H9 (cell line): ENCODE results near the gene CD8A. TPM values are rescaled to one million over a fixed set of nuclear protein-coding genes. Genes with fewer than 3 reads are reported as not detected.

Source experiments
- DNase-seq: peaks from one replicate; pipeline ENCODE4 v3.0.0-alpha.2; 2017
- H2AFZ ChIP-seq: one replicate; pipeline ENCODE4 v1.6.1; 2013; ENCODE audit warnings: mild to moderate bottlenecking, low read length, control low read depth, moderate library complexity
- H2AK5ac ChIP-seq: 2 replicates; pipeline ENCODE4 v1.6.1; 2013; ENCODE audit warnings: low read length, control low read depth, mixed read lengths; ENCODE audit not compliant: insufficient read length
- H2BK120ac ChIP-seq: one replicate; pipeline ENCODE4 v1.6.1; 2013; ENCODE audit warnings: low read depth, mild to moderate bottlenecking, low read length, control low read depth, inconsistent platforms; ENCODE audit not compliant: poor library complexity, severe bottlenecking
- H2BK12ac ChIP-seq: 2 replicates; pipeline ENCODE4 v1.6.1; 2013; ENCODE audit warnings: low read length, control low read depth, mixed read lengths, low read depth; ENCODE audit not compliant: insufficient read length
- H2BK15ac ChIP-seq: 2 replicates; pipeline ENCODE4 v1.6.1; 2013; ENCODE audit warnings: low read depth, low read length, control low read depth
- H2BK20ac ChIP-seq: one replicate; pipeline ENCODE4 v1.6.1; 2013; ENCODE audit warnings: low read depth, mild to moderate bottlenecking, low read length, control low read depth, inconsistent platforms; ENCODE audit not compliant: poor library complexity, severe bottlenecking
- H2BK5ac ChIP-seq: 2 replicates; pipeline ENCODE4 v1.6.1; 2013; ENCODE audit warnings: low read length, control low read depth, mixed read lengths; ENCODE audit not compliant: insufficient read length
- H3K14ac ChIP-seq: 2 replicates; pipeline ENCODE4 v1.6.1; 2013; ENCODE audit warnings: low read length, control low read depth; ENCODE audit not compliant: insufficient read depth
- H3K18ac ChIP-seq: 2 replicates; pipeline ENCODE4 v1.6.1; 2013; ENCODE audit warnings: low read depth, mild to moderate bottlenecking, mixed read lengths, low read length, control low read depth; ENCODE audit not compliant: insufficient read length
- H3K23ac ChIP-seq: 2 replicates; pipeline ENCODE4 v1.6.1; 2013; ENCODE audit warnings: low read length, control low read depth, mixed read lengths, low read depth; ENCODE audit not compliant: insufficient read length
- H3K23me2 ChIP-seq: 2 replicates; pipeline ENCODE4 v1.6.1; 2013; ENCODE audit warnings: low read depth, mild to moderate bottlenecking, mixed read lengths, low read length, control low read depth; ENCODE audit not compliant: insufficient read length, poor library complexity, severe bottlenecking
- H3K27ac ChIP-seq: 2 replicates; pipeline ENCODE4 v1.5.1; 2013; ENCODE audit warnings: low read length, control low read depth, mixed read lengths, low read depth; ENCODE audit not compliant: insufficient read length
- H3K27me3 ChIP-seq: 2 replicates; pipeline ENCODE4 v1.6.1; 2013; ENCODE audit warnings: low read length, control low read depth, inconsistent platforms; ENCODE audit not compliant: insufficient read depth
- H3K4ac ChIP-seq: 2 replicates; pipeline ENCODE4 v1.6.1; 2013; ENCODE audit warnings: low read depth, mild to moderate bottlenecking, control low read depth, inconsistent platforms, low read length, moderate library complexity
- H3K4me1 ChIP-seq: 2 replicates; pipeline ENCODE4 v1.6.1; 2013; ENCODE audit warnings: low read length, control low read depth, inconsistent platforms; ENCODE audit not compliant: insufficient read depth
- H3K4me2 ChIP-seq: 2 replicates; pipeline ENCODE4 v1.6.1; 2013; ENCODE audit warnings: low read length, control low read depth, mixed read lengths; ENCODE audit not compliant: insufficient read length, insufficient read depth
- H3K56ac ChIP-seq: 2 replicates; pipeline ENCODE4 v1.6.1; 2013; ENCODE audit warnings: low read depth, mild to moderate bottlenecking, mixed read lengths, low read length, control low read depth; ENCODE audit not compliant: insufficient read length
- H3K79me1 ChIP-seq: 2 replicates; pipeline ENCODE4 v1.6.1; 2013; ENCODE audit warnings: low read depth, mild to moderate bottlenecking, moderate library complexity, low read length, control low read depth, inconsistent platforms; ENCODE audit not compliant: insufficient read depth, poor library complexity, severe bottlenecking
- H3K79me2 ChIP-seq: 2 replicates; pipeline ENCODE4 v1.6.1; 2013; ENCODE audit warnings: low read length, control low read depth, inconsistent platforms; ENCODE audit not compliant: insufficient read depth
- H3K9ac ChIP-seq: 2 replicates; pipeline ENCODE4 v1.6.1; 2013; ENCODE audit warnings: low read length, control low read depth, mixed read lengths; ENCODE audit not compliant: insufficient read length; ENCODE audit errors: extremely low read depth
- H3K9me3 ChIP-seq: one replicate; pipeline ENCODE4 v1.6.1; 2013; ENCODE audit warnings: low read depth, low read length, inconsistent platforms; ENCODE audit not compliant: control insufficient read depth
- H3T11ph ChIP-seq: one replicate; pipeline ENCODE4 v1.6.1; 2013; ENCODE audit warnings: mild to moderate bottlenecking, low read length, control low read depth, inconsistent platforms
- H4K20me1 ChIP-seq: one replicate; pipeline ENCODE4 v1.6.1; 2013; ENCODE audit not compliant: control insufficient read depth, insufficient read length, insufficient read depth
- H4K5ac ChIP-seq: 2 replicates; pipeline ENCODE4 v1.6.1; 2013; ENCODE audit warnings: low read depth, mild to moderate bottlenecking, mixed read lengths, low read length, control low read depth; ENCODE audit not compliant: insufficient read length
- H4K8ac ChIP-seq: replicated peaks from 2 replicates; pipeline ENCODE4 v1.6.1; 2013; ENCODE audit warnings: low read length, control low read depth, mixed read lengths, low read depth; ENCODE audit not compliant: insufficient read length
- H4K91ac ChIP-seq: 2 replicates; pipeline ENCODE4 v1.6.1; 2013; ENCODE audit warnings: low read depth, mild to moderate bottlenecking, moderate library complexity, mixed read lengths, low read length, control low read depth; ENCODE audit not compliant: insufficient read length
- H3K27ac Mint-ChIP-seq, 3 experiments: 2 replicates in 2 of 3; 3 replicates in 1 of 3; pipeline ENCODE4 v1.8.0; 2020 to 2021; ENCODE audit warnings: mixed read lengths in 3 of 3, mild to moderate bottlenecking in 1 of 3, moderate library complexity in 1 of 3
- H3K27me3 Mint-ChIP-seq: 2 replicates; pipeline ENCODE4 v1.8.0; 2021; ENCODE audit warnings: low read depth, mild to moderate bottlenecking, moderate library complexity, mixed read lengths
- H3K36me3 Mint-ChIP-seq, 3 experiments: 2 replicates in 2 of 3; 3 replicates in 1 of 3; pipeline ENCODE4 v1.8.0; 2020 to 2021; ENCODE audit warnings: low read depth in 3 of 3, mixed read lengths in 3 of 3; ENCODE audit not compliant: insufficient read depth in 1 of 3
- H3K4me1 Mint-ChIP-seq, 2 experiments: 2 replicates each; pipeline ENCODE4 v1.8.0; 2020; ENCODE audit warnings: mixed read lengths in 2 of 2
- H3K4me3 Mint-ChIP-seq, 2 experiments: 2 replicates in 1 of 2; 3 replicates in 1 of 2; pipeline ENCODE4 v1.8.0; 2020 to 2021; ENCODE audit warnings: mild to moderate bottlenecking in 2 of 2, mixed read lengths in 2 of 2, moderate library complexity in 1 of 2
- H3K9me3 Mint-ChIP-seq, 2 experiments: 2 replicates in 1 of 2; 3 replicates in 1 of 2; pipeline ENCODE4 v1.8.0; 2020; ENCODE audit warnings: mild to moderate bottlenecking in 2 of 2, mixed read lengths in 2 of 2, moderate library complexity in 1 of 2
- CTCF ChIP-seq: fragments of 200-600 bp; sonication (generic); conservative IDR thresholded peaks from 3 replicates; pipeline ENCODE4 v1.8.0; 2021; ENCODE audit warnings: antibody characterized with exemption, mild to moderate bottlenecking
- WGBS: extraction: QIAGEN DNeasy Blood & Tissue Kit; methylation state at CpG from one replicate; pipeline ENCODE4 v1.1.7; 2013; ENCODE audit warnings: missing lambda C conversion rate, low lambda C conversion rate, mixed read lengths; ENCODE audit not compliant: insufficient read length; ENCODE audit errors: extremely low coverage; 5-methylcytosine and 5-hydroxymethylcytosine counted together
- total RNA-seq: library from RNA; stranded (reverse); gene quantifications from 2 replicates; pipeline ENCODE4 v1.2.1, GENCODE V29; 2021

Gene CD8A
- total RNA-seq, 1 experiment from 2014 or later: not detected

GRCh38 chr2:86822668-86823345 is 32.1 kb upstream of the CD8A start:
- Histone ChIP-seq H3K14ac (no peak overlapping the region), H2BK20ac (no peak overlapping the region), H3K56ac (no peak overlapping the region), H3K9ac (no peak overlapping the region), H2AFZ (no peak overlapping the region), H4K91ac (no peak overlapping the region), H3K23me2 (no peaks in the 10 kb centered on the region), H3T11ph (no peak overlapping the region), H3K4me1 (no peaks in the 10 kb centered on the region), H4K8ac (no peak overlapping the region), H3K4me2 (no peak overlapping the region), H3K27ac (no peak overlapping the region), H2BK15ac (no peak overlapping the region), H3K4ac (no peak overlapping the region), H3K23ac (no peak overlapping the region), H2BK120ac (no peak overlapping the region), H3K79me2 (no peaks in the 10 kb centered on the region), H2AK5ac (no peak overlapping the region), H2BK12ac (no peak overlapping the region), H4K5ac (no peak overlapping the region), H2BK5ac (no peak overlapping the region), H3K79me1 (no peaks in the 10 kb centered on the region), H3K9me3 (peaks cover 4% of the 10 kb centered on the region), H4K20me1 (no peaks in the 10 kb centered on the region), H3K18ac (no peak overlapping the region), H3K27me3 (no peaks in the 10 kb centered on the region)
- no peak for DNase-seq
- no CpG with 5 or more reads among the region's 3 CpGs for WGBS
- Mint-ChIP-seq H3K4me3 (no peak overlapping the region), H3K36me3 (peaks cover 0 to 7% (median 2%) of the 10 kb centered on the region in 3 experiments; a peak in 3 of 7 replicates), H3K27me3 (peaks cover 20% of the 10 kb centered on the region), H3K4me1 (peaks cover 0 to 6% of the 10 kb centered on the region in 2 experiments), H3K9me3 (peaks cover 6% of the 10 kb centered on the region in 2 experiments; a peak in 4 of 5 replicates), H3K27ac (no peak overlapping the region)
- no peak for TF ChIP-seq CTCF
